ENCODE data around the gene CNTN5. TPM values are rescaled to one million over a fixed set of nuclear protein-coding genes. Genes with fewer than 3 reads are reported as not detected.

CNTN5 gene
- total RNA-seq, 1 donor from 2014 or later: 0.24 TPM

GRCh38 chr11:99063331-99063730 is 42.6 kb downstream of the CNTN5 start:
- no peaks in the 10 kb centered on the region for H3K4me1 ChIP-seq
- H3K27ac ChIP-seq: no peak overlapping the region
- no peak overlapping the region for H3K4me3 ChIP-seq
- intact Hi-C loops (cut with DNase I): no loop called here
- ATAC-seq (no peak), DNase-seq (no peak)
- TF ChIP-seq CTCF (IDR thresholded peaks at IDR 0.05): no peak
- H3K27me3 ChIP-seq (ENCODE audit: low read depth): no peaks in the 10 kb centered on the region
- no peaks in the 10 kb centered on the region for H3K9me3 ChIP-seq
- H3K36me3 ChIP-seq: no peaks in the 10 kb centered on the region

DNA sequence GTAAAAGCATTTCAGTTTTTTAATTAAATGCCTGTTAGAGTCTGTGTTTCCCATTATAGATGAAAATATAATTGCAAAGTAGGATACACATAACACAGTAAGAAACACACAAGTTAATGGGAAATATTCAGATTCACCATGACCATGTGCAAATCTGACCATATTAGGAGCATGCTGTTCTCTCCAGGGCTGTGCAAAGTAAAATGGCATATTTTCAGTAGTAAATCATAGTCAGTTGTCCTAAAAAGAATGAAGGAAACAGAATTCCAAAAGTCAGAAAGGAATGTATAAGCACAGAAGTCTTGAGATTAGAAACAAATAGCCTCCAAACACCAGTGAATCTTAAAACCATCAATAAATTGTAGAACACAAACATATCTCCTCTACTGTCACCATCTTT is 44.4 kb downstream of the CNTN5 start:
- H3K36me3 ChIP-seq: no peaks in the 10 kb centered on the region
- H3K27ac ChIP-seq: no peak overlapping the region
- H3K9me3 ChIP-seq: no peaks in the 10 kb centered on the region
- ATAC-seq (no peak), DNase-seq (no peak)
- no peaks in the 10 kb centered on the region for H3K4me1 ChIP-seq
- H3K27me3 ChIP-seq (ENCODE audit: low read depth): no peaks in the 10 kb centered on the region
- H3K4me3 ChIP-seq: no peak overlapping the region
- intact Hi-C loops (cut with DNase I): no loop called here
- no peak for TF ChIP-seq CTCF (IDR thresholded peaks at IDR 0.05)

DNA sequence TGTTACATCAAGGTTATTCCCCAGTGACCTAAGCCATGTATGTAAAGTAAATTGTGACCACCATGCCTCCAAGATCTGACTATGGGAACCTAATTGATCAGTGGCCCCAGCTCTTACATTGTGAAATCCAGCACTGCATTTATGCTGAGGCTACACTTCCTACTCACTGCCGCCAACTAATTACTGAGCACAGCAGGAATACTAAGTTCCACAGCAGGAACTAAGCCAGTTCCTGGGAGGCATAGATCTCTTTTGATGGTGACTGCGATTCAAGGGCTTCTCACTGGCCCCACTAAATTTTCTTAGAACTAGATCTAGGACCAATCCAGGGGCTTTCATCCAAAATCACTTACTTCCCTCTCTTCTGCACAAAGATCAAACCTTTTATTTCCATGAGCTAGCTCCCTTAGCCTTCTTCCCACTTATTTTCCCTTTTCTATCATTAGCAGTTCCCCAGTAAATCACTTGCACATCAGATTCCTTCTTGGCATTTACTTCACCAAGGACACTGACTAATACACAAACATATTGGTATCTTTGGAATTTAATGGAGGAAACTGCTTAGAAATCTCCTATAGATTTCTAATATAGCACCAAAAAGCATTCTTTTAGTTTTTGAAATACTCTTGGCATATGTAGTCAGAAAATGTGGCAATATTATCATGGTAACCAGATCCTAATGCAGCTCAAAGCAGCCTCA is 46.0 kb downstream of the CNTN5 start:
- intact Hi-C loops (cut with DNase I): no loop called here
- no peaks in the 10 kb centered on the region for H3K27me3 ChIP-seq (ENCODE audit: low read depth)

DNA sequence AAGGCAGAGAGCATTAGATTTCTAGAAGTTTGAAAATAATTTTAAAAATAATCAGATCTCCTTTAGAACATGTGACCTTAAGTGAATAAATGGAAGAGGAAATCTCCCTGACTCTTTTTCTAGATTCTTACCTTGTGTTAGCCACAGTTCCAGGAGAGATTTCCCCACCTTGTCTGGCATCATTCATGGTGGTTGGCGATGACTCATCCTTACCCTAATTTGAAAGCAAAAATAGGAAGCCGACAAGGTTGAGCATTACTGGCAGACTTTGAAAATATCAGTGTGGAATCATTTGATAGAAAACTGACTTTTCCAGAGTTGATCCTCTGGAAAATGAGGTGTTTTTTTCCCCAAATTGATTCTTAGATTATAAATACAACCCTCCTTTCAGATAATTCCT is 48.1 kb downstream of the CNTN5 start:
- Histone ChIP-seq H3K4me1 (no peaks in the 10 kb centered on the region), H3K9me3 (no peaks in the 10 kb centered on the region), H3K4me3 (no peak overlapping the region), H3K27me3 (ENCODE audit: low read depth) (no peaks in the 10 kb centered on the region), H3K27ac (no peak overlapping the region), H3K36me3 (no peaks in the 10 kb centered on the region)
- DNase-seq (no peak), ATAC-seq (no peak)
- no peak for TF ChIP-seq CTCF (IDR thresholded peaks at IDR 0.05)
- intact Hi-C loops (cut with DNase I): no loop called here

More for the DNA sequence above, 46.0 kb downstream of the CNTN5 start:
- ATAC-seq (no peak), DNase-seq (no peak)
- Histone ChIP-seq H3K27ac (no peak overlapping the region), H3K36me3 (no peaks in the 10 kb centered on the region), H3K4me3 (no peak overlapping the region), H3K9me3 (no peaks in the 10 kb centered on the region), H3K4me1 (no peaks in the 10 kb centered on the region)
- no peak for TF ChIP-seq CTCF (IDR thresholded peaks at IDR 0.05)

DNA sequence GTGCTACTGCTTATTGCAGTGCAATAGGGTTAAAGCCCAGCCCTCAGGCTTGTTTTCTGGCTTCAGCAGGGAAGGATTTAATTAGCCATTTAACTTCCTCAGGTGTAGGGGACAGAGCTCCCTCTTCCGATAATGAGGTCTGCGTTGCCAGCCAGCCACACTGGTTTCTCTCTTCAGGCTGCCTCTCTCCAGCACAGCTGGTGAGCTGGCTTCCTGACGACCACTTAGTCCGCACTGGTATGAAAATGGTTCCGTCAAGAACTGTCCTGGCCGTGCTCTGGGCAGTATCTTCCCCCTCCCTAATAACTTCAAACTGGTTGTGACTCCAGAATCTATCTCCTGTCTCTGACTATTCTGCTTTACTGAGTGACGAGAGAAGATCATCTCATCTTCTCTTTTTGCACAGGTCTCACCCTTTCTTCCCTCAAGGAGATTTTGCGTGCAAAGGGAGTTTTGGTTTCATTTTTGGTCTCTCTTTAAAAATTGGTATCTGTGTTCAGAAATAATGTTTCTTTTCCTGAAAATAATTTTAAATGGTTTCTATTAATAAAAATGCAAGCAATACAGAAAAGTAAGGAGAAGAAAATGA is 49.2 kb downstream of the CNTN5 start:
- no peak for DNase-seq
- ATAC-seq: peak; percentile 47 to 49
- no peaks in the 10 kb centered on the region for H3K9me3 ChIP-seq
- peak overlapping the region; percentile 48 for H3K4me3 ChIP-seq
- intact Hi-C loops (cut with DNase I): no loop called here
- H3K27ac ChIP-seq: no peak overlapping the region
- H3K4me1 ChIP-seq: no peaks in the 10 kb centered on the region
- H3K27me3 ChIP-seq (ENCODE audit: low read depth): no peaks in the 10 kb centered on the region
- TF ChIP-seq CTCF (IDR thresholded peaks at IDR 0.05): no peak
- no peaks in the 10 kb centered on the region for H3K36me3 ChIP-seq

Measured in lower lobe of right lung (tissue), 2 donors.